Osteoblast (primary cell): Measurements from ENCODE around the gene EPAS1. TPM values are rescaled to one million over a fixed set of nuclear protein-coding genes. Genes with fewer than 3 reads are reported as not detected.

Experiments used
- DNase-seq: peaks from one replicate; pipeline ENCODE4 v3.0.0; 2011; ENCODE audit warnings: low spot score, mixed read lengths; ENCODE audit not compliant: insufficient read length; ENCODE audit errors: missing footprints
- H2AFZ ChIP-seq: 2 replicates; pipeline ENCODE4 v1.6.0; 2011; ENCODE audit warnings: mild to moderate bottlenecking, low read length
- H3K27ac ChIP-seq: 2 replicates; pipeline ENCODE4 v1.5.1; 2011; ENCODE audit warnings: mild to moderate bottlenecking, low read depth, low read length, moderate library complexity
- H3K27me3 ChIP-seq: 2 replicates; pipeline ENCODE4 v1.6.0; 2012; ENCODE audit warnings: mild to moderate bottlenecking, control low read depth, inconsistent platforms, low read length, moderate library complexity; ENCODE audit not compliant: insufficient read depth
- H3K36me3 ChIP-seq: 2 replicates; pipeline ENCODE4 v1.5.1; 2011; ENCODE audit warnings: mild to moderate bottlenecking, low read length, control low read depth, moderate library complexity; ENCODE audit not compliant: insufficient read depth
- H3K4me1 ChIP-seq: 2 replicates; pipeline ENCODE4 v1.5.1; 2011; ENCODE audit warnings: mild to moderate bottlenecking, low read length, control low read depth, moderate library complexity; ENCODE audit not compliant: insufficient read depth
- H3K4me2 ChIP-seq: 2 replicates; pipeline ENCODE4 v1.6.0; 2011; ENCODE audit warnings: mild to moderate bottlenecking, low read length; ENCODE audit not compliant: insufficient read depth
- H3K4me3 ChIP-seq: fragments of 200-600 bp; sonication (generic); 3 replicates; pipeline ENCODE4 v1.5.1; 2012; ENCODE audit warnings: mild to moderate bottlenecking, low read length, inconsistent platforms; ENCODE audit not compliant: insufficient read depth
- H3K79me2 ChIP-seq: 2 replicates; pipeline ENCODE4 v1.6.0; 2012; ENCODE audit warnings: mild to moderate bottlenecking, low read length, control low read depth, inconsistent platforms; ENCODE audit not compliant: insufficient read depth
- H3K9me3 ChIP-seq: 2 replicates; pipeline ENCODE4 v1.5.1; 2011; ENCODE audit warnings: low read depth, low read length, control low read depth
- H4K20me1 ChIP-seq: 2 replicates; pipeline ENCODE4 v1.6.0; 2012; ENCODE audit warnings: mild to moderate bottlenecking, low read length, control low read depth; ENCODE audit not compliant: insufficient read depth
- total RNA-seq: library from RNA; depleted of rRNA; stranded (reverse); fragments of >200 nt; gene quantifications from 2 replicates; pipeline ENCODE4 v1.2.3, GENCODE V29; 2012
- TF ChIP-seq, protein P1 (sequence below): IDR thresholded peaks from 2 replicates; pipeline ENCODE4 v1.5.1; 2011; ENCODE audit warnings: mild to moderate bottlenecking, low read depth, low read length, moderate library complexity; ENCODE audit errors: extremely low read depth

EPAS1 gene
- total RNA-seq, 1 donor: 260 TPM

DNA sequence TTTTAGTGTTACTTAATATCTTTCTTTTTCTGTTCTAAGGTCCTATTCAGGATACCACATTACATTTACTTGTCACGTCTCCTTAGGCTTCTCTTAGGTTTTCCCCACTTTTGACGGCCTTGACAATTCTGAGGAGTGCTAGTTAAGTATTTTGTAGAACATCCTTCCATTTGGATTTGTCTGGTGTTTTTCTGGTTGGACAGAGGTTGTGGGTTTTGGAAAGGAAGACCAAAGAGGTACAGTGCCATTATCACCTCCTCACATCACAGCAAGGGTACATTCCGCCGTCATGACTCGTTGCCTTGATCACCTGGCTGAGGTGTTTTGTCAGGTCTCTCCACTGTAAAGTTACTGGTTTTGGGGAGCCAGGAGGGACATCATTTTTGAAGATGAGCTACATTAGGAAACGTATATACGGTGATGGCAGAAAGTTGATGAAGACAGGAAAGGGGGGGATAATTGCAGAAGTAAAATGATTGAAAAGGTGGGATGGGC lies 93.7 kb downstream of the EPAS1 start:
- Histone ChIP-seq H2AFZ (no peak overlapping the region), H3K36me3 (peaks cover 16% of the 10 kb centered on the region), H3K4me2 (no peak overlapping the region), H3K9me3 (no peaks in the 10 kb centered on the region), H3K4me1 (peaks cover 18% of the 10 kb centered on the region), H3K4me3 (no peak overlapping the region), H3K27me3 (no peaks in the 10 kb centered on the region), H3K27ac (no peak overlapping the region), H4K20me1 (no peaks in the 10 kb centered on the region), H3K79me2 (no peaks in the 10 kb centered on the region)
- TF ChIP-seq, protein P1, sequence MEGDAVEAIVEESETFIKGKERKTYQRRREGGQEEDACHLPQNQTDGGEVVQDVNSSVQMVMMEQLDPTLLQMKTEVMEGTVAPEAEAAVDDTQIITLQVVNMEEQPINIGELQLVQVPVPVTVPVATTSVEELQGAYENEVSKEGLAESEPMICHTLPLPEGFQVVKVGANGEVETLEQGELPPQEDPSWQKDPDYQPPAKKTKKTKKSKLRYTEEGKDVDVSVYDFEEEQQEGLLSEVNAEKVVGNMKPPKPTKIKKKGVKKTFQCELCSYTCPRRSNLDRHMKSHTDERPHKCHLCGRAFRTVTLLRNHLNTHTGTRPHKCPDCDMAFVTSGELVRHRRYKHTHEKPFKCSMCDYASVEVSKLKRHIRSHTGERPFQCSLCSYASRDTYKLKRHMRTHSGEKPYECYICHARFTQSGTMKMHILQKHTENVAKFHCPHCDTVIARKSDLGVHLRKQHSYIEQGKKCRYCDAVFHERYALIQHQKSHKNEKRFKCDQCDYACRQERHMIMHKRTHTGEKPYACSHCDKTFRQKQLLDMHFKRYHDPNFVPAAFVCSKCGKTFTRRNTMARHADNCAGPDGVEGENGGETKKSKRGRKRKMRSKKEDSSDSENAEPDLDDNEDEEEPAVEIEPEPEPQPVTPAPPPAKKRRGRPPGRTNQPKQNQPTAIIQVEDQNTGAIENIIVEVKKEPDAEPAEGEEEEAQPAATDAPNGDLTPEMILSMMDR: no peak
- no peak for DNase-seq

DNA sequence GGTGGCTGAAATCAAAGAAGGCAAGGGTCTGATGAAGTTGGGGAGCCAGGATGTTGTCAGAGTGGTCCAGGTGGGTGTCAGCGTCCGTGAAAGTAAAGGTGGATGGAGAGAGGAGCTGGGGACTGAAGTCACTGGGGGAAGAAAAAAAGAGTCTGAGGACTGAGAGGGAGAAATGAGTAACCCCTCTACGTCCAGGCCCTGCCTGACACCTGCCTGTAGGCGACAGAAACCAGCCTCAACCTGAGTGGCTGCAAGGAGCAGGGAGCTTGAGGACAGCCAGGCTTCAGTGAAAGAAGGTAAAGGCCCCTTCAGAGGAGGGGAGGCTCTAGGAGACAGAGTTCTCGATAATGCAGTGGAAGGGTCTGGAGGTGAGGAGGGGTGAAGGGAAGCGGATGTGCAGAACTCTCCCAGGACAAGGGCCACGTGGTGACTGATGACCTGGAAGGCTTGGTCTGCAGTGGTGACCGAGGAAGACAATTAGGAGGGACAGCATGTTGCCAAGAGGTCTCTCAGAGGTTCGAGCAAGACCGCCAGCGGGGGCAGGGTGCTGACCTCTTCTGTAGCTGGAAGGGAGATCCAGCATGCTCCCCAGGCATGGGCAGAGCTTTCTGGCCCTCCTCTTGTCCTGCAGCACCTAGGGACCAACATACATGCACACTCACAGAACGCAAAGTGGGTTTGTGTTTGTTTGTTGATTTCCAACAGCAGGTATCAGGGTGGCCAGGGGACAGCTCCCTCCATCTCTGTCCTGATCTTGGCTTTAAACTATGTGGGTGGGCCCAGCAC lies 95.5 kb downstream of the EPAS1 start:
- no peak overlapping the region for H3K4me3 ChIP-seq
- no peaks in the 10 kb centered on the region for H3K27me3 ChIP-seq
- TF ChIP-seq, protein P1: no peak
- H3K4me1 ChIP-seq: peaks cover 10% of the 10 kb centered on the region
- H3K79me2 ChIP-seq: no peaks in the 10 kb centered on the region
- no peak for DNase-seq
- no peak overlapping the region for H3K4me2 ChIP-seq
- H3K36me3 ChIP-seq: peaks cover 6% of the 10 kb centered on the region
- H4K20me1 ChIP-seq: no peaks in the 10 kb centered on the region
- H3K9me3 ChIP-seq: no peaks in the 10 kb centered on the region
- H2AFZ ChIP-seq: no peak overlapping the region
- H3K27ac ChIP-seq: no peak overlapping the region

DNA sequence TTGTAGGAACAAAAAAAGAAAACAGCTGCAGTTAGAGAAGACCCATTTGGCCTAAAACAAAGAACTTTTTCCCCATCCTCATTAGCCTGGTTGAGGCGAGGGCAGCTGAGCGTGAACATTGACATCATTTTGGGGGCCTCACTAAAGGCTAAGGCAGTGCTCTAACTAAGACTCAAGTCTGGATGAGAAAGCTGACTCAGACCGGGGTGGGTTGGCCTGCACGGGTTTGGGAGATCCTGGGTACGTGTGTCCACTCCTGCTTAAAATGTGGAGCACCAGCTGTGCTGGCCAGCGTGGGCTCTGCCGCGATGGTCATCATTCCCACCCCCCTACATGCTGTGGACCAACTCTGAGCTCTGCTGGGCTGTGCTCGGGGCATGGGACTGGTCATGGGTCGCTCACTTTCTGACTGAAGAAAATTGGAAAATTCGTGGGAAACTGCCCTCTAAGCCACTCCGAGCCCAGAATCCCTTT lies 96.2 kb downstream of the EPAS1 start:
- DNase-seq: no peak
- Histone ChIP-seq H2AFZ (no peak overlapping the region), H3K4me3 (no peak overlapping the region), H3K27ac (no peak overlapping the region), H3K79me2 (no peaks in the 10 kb centered on the region), H3K9me3 (no peaks in the 10 kb centered on the region), H3K36me3 (peaks cover 4% of the 10 kb centered on the region), H3K27me3 (no peaks in the 10 kb centered on the region), H4K20me1 (no peaks in the 10 kb centered on the region), H3K4me2 (no peak overlapping the region), H3K4me1 (peaks cover 10% of the 10 kb centered on the region)
- TF ChIP-seq, protein P1: no peak

DNA sequence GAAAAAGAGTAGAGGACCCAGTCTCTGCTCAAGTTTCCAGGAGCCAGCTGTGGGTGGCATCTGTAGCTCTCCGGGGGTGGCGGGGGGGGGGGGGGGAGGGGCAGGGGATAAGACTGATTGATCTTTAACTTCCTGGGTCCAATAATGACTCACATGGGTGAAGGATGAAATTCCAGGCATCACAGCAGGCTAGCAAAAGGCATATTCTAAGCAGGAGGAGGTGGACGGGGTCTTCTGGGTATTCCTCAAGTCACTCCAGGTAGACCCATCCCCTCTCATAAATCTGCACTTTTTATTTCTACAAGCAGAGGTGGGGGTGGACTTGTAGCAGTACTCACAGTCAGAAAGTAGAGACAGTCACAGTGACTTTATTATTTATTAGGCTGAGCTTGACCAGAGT lies 96.7 kb downstream of the EPAS1 start:
- H3K79me2 ChIP-seq: no peaks in the 10 kb centered on the region
- TF ChIP-seq, protein P1: no peak
- H3K36me3 ChIP-seq: no peaks in the 10 kb centered on the region
- no peak overlapping the region for H3K4me2 ChIP-seq
- H3K4me3 ChIP-seq: no peak overlapping the region
- no peaks in the 10 kb centered on the region for H3K27me3 ChIP-seq
- H3K27ac ChIP-seq: no peak overlapping the region
- peaks cover 7% of the 10 kb centered on the region for H3K4me1 ChIP-seq
- no peak overlapping the region for H2AFZ ChIP-seq
- no peak for DNase-seq
- H4K20me1 ChIP-seq: no peaks in the 10 kb centered on the region
- no peaks in the 10 kb centered on the region for H3K9me3 ChIP-seq
